GM19438 (cell line): Measurements from ENCODE around the gene MNAT1.
"Not testable (repeated sequence)": the region's sequence is repeated elsewhere in the genome, so short reads cannot be mapped to it uniquely, and the experiment has no call there.

Experiments used
- ATAC-seq: cut with Tn5 transposase; IDR thresholded peaks from one replicate; pipeline ENCODE4 v1.9.1; 2021; ENCODE audit warnings: low read depth; ENCODE audit not compliant: unreplicated experiment

MNAT1 gene

GRCh38 chr14:60867503-60868172 is 133.1 kb downstream of the MNAT1 start:
- no peak for ATAC-seq

GRCh38 chr14:60878121-60878520 is 143.6 kb downstream of the MNAT1 start:
- no peak for ATAC-seq

GRCh38 chr14:60878536-60878935 is 144.0 kb downstream of the MNAT1 start:
- no peak for ATAC-seq

GRCh38 chr14:60882219-60882618 is 147.7 kb downstream of the MNAT1 start:
- ATAC-seq, result no peak

- ATAC-seq, result no peak
Measured at GRCh38 chr14:60884134-60884533, 149.6 kb downstream of the MNAT1 start.

- ATAC-seq, result not testable (repeated sequence)
Measured at GRCh38 chr14:60890636-60891035, 156.1 kb downstream of the MNAT1 start.

GRCh38 chr14:60893911-60894310 is 159.3 kb downstream of the MNAT1 start:
- no peak for ATAC-seq

GRCh38 chr14:60904381-60904780 is 169.8 kb downstream of the MNAT1 start:
- ATAC-seq, result no peak

- no peak for ATAC-seq
Measured at GRCh38 chr14:60905923-60906322, 171.4 kb downstream of the MNAT1 start.

GRCh38 chr14:60915781-60916180 is 181.2 kb downstream of the MNAT1 start:
- no peak for ATAC-seq

- no peak for ATAC-seq
Measured at GRCh38 chr14:60922050-60922449, 187.5 kb downstream of the MNAT1 start.

GRCh38 chr14:60925286-60925685 is 190.7 kb downstream of the MNAT1 start:
- ATAC-seq, result no peak

GRCh38 chr14:60926002-60926401 is 191.4 kb downstream of the MNAT1 start:
- ATAC-seq, result peak; percentile 90

GRCh38 chr14:60931218-60931617 is 196.7 kb downstream of the MNAT1 start:
- no peak for ATAC-seq

GRCh38 chr14:60933920-60934655 is 199.5 kb downstream of the MNAT1 start:
- ATAC-seq, result no peak

GRCh38 chr14:60935319-60935718 is 200.8 kb downstream of the MNAT1 start:
- ATAC-seq, result no peak

- ATAC-seq, result no peak
Measured at GRCh38 chr14:60943637-60944032, 209.1 kb downstream of the MNAT1 start.

- no peak for ATAC-seq
Measured at GRCh38 chr14:60944204-60944603, 209.6 kb downstream of the MNAT1 start.

GRCh38 chr14:60945984-60946383 is 211.4 kb downstream of the MNAT1 start:
- no peak for ATAC-seq

GRCh38 chr14:60946773-60947172 is 212.2 kb downstream of the MNAT1 start:
- ATAC-seq, result no peak

- ATAC-seq, result no peak
Measured at GRCh38 chr14:60951776-60952435, 217.3 kb downstream of the MNAT1 start.

GRCh38 chr14:60956202-60956601 is 221.6 kb downstream of the MNAT1 start:
- ATAC-seq, result no peak
